PC-9 (cell line): ENCODE results near the gene ARID5A.

ENCODE experiments used
- EZH2 ChIP-seq: fragments of 200-600 bp; sonication (generic); IDR thresholded peaks from 2 replicates; pipeline ENCODE4 v1.8.0; 2017; ENCODE audit warnings: antibody characterized with exemption, low read depth
- TF ChIP-seq, protein P1 (sequence below): fragments of 200-600 bp; sonication (generic); conservative IDR thresholded peaks from 2 replicates; pipeline ENCODE4 v1.6.1; 2017; ENCODE audit warnings: mixed run types, antibody characterized with exemption, mild to moderate bottlenecking, moderate library complexity

DNA sequence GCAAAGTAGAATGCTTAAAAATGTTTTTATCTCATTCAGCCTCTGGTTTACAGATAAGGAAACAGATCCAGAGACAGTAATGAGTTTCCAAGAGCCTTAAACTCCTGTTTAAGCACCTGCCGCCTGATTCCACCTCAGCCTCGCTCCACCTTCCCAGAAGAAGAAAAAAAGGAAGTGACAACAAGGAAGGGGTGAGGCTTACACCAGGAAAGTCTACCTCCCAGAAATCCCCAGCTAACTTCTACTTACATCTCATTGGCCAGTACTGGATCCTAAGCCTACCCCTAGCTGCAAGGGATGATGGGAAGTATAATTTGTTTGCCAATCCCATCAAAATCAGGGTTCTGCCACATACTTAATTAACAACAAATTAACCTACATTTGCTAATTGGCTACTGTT lies 15.3 kb upstream of the ARID5A start:
- TF ChIP-seq, protein P1, sequence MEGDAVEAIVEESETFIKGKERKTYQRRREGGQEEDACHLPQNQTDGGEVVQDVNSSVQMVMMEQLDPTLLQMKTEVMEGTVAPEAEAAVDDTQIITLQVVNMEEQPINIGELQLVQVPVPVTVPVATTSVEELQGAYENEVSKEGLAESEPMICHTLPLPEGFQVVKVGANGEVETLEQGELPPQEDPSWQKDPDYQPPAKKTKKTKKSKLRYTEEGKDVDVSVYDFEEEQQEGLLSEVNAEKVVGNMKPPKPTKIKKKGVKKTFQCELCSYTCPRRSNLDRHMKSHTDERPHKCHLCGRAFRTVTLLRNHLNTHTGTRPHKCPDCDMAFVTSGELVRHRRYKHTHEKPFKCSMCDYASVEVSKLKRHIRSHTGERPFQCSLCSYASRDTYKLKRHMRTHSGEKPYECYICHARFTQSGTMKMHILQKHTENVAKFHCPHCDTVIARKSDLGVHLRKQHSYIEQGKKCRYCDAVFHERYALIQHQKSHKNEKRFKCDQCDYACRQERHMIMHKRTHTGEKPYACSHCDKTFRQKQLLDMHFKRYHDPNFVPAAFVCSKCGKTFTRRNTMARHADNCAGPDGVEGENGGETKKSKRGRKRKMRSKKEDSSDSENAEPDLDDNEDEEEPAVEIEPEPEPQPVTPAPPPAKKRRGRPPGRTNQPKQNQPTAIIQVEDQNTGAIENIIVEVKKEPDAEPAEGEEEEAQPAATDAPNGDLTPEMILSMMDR: no peak
- no peak for TF ChIP-seq EZH2
